Right renal cortex interstitium (tissue), 3 donors: ENCODE measurements around the gene TTC7B. TPM values are rescaled to one million over a fixed set of nuclear protein-coding genes. Genes with fewer than 3 reads are reported as not detected.

Source experiments
- DNase-seq, 3 donors: peaks; one replicate each; pipeline ENCODE4 v3.0.0-alpha.2; 2013; ENCODE audit warnings: low read depth in 3 of 3, low spot score in 2 of 3
- polyA plus RNA-seq, 3 donors: library from polyadenylated mRNA; unstranded; fragments of 120-200 nt; gene quantifications; one replicate each; pipeline ENCODE4 v1.2.1, GENCODE V29; 2013; ENCODE audit not compliant: insufficient read length in 3 of 3

The TTC7B gene
- polyA plus RNA-seq, 3 donors, result 45.1 to 51.3 (median 45.2) TPM

DNA sequence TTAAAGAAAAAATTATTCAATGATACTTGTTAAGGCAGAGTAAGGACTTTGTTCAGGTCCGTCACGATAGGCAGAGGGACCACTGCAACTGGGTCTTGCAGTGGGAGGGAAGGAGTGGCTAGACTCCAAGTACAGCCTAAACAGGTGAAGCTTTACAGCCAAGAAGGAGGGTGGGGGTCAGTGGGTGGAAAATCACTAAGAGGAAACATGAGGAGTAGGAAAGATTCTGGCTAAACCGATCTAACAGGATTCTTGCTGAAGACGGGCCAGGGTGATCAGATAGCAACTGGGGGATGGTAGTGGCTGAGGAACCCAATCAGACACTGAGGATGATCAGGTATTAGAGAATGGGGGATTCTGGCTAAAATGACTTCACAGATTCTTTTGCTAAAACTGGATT lies 100.2 kb downstream of the TTC7B start:
- no peak for DNase-seq

DNA sequence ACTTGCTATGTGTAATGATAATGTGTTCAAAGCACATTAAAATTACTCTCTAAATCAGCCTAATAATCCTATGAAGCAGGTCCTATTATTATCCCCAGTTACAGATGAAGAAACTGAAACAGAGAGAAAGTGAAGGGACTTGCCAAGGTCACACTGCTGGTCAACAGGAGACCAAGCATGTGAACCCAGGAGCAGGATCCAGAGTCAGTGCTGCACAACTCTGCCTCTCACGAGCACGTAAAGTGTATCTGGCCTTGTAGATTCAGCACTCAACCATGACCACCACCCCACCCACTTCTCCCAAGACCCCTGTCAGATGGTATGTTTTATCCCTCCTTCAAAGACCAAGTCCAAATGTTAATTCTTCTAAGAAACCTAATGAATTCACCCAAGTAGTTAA lies 100.7 kb downstream of the TTC7B start:
- no peak for DNase-seq

DNA sequence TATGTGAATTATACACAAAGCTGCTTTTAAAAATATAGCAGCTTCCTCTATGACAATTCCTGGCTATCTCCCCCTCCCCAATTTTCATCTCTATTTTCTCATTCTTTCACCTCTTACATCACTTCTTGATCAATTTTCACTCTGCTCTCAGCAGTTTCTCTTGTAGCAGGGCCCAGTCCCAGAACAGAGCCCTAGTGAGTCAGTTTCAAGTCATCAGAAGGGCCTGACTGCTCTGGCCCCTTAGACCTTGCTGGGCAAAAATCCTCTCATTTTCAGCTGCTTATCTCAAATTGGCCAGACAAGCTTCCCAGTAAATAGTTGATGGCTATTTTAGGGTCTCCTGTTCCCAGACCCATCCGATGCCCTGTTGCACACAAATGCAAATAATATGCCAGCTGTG lies 101.4 kb downstream of the TTC7B start:
- no peak for DNase-seq

DNA sequence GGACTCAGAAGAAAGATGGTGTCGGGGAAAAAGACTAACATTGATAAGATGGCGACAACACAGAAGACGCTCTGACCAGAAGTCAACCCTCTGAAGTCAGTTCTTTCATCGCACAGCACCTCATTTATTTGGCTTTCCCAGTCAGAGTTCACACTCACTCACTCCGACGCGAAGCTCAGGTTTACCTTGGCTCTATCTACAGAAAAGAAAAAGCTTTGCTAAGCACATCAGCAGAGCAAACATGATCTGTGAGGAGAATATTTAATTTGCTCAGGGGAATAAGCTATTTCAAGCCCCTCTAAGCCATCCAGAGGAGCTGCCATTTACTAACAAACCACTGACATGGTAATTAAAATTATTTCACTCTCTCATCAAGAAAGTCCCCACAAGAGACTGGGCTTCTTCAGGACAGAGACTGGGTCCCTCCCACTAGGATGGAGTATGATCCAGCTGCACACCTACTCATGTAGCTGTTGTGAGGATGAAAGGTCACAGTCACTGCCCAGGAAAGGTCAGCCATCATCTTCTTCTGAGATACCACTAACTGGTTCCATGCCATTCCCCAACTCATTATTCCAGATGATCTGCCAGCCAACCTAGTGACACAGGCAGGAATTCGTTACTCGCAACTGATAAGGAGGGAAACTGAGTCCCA lies 111.4 kb downstream of the TTC7B start:
- DNase-seq, result no peak

DNA sequence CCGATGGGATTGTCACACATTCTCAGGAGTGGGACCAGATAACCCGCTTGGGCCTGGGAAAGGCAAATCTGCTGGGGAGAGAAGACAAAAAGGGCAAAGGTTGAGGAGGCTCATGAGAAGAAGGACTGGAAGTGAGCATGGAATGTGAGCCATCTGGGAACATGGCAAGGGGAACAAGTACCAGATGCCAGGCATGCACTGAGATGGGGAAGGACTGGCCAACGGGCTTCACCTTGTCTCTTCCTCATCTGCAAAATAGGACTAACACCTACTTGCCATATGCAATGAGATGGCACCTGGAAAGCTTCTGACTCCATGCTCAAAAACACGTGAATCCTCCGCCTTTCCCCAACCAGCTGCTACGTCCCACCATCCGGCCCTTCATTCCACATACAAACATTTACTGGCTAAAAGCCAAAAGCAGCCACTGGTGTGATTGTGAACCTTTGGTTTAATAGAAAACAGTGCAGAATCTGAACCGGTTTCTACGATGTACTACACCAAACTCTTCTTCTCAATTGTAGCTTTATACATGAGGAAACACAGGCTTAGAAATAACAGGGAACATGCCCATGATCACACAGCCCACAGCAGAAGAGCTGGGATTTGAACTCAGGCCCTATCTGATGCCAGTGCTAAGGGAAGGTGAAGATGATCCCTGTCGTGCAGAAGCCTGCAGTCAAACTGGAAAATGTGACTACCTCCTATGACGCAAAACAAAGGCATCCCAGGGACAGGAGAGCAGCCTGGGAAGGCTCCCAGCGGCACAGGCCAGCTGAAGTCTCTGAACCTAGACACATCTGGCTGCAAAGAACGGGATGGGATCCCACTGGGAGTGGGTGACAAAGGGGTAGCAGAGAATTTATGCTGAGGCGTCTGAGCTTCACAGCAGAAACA lies 112.1 kb downstream of the TTC7B start:
- DNase-seq, result no peak

DNA sequence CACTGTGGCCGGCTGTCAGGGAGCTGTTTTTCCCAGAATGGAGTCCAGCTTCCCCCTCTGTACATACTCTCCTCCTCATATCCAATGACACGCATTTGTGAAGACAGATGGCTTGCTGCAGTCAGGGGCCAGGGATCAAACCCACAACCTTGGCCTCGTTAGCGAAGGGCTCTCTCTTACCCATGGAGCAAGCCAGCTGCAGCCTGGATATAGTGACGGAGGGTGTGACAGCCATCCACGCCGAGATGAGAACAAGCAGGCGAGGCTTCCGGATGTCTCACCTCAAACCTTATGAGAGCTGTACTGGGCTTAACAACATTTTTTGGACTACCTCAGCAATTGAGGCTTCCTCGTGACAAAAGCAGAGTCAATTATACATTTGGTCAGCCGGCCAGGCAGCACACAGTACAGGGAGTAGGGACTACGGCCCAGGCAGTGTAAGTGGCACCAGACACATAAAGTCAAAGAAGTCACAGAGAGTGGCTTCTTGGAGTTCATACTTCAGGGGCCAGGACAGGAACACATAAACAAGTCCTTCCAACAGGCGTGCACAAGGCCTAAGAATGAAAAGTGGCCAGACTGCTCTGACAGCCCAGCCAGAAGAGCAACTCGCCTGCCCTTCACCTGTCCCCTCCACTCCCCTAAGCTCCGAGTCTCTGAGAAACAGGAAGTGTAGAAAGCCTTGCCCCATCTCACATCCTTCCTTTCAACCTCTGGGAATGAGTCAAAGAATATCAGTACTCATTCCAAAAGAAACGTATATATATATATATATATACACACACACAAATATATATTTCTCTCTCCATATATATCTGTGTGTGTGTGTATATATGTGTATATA lies 115.1 kb downstream of the TTC7B start:
- no peak for DNase-seq

DNA sequence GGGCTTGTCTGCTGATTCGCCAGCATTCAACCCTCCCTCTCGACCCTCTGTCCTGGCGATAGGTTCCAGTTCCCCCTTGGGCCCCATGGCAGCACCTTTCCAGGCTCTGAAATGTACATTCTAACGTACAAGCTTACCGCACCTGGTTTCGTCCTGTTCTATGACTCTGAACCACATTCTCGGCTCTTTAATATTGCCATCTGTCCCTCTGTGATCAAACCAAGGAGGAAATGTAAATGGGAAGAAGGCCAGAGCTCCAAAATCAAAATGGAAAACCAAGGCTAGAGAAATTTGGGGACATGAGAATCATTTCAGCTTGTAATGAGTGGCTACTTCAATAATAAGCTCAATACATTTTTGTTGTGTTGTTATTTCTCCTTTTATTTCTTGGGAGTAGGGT lies 117.2 kb downstream of the TTC7B start:
- DNase-seq, result no peak

DNA sequence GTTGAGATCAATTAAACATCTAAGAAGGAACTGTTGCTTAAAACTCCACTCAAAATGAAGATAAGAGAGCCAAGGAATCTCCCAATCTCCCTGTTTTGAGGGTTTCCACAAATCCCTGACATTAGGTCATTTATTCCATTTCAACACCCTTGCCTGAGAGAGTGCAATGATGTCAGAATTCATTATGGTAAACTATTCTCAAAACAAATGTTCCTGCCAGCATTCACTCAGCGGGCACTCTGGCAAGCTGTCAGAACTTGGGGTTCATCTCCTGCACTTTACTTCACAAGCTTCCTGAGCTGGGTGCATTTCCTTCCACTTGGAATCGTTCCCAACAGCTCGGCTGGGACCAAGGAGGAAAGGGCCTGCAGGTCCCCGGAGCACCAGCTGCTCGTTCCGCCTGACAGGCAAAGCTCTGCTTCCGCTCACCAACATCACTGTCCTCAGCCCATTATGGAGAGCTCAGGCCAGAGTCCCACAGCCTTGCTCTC lies 117.8 kb downstream of the TTC7B start:
- no peak for DNase-seq

DNA sequence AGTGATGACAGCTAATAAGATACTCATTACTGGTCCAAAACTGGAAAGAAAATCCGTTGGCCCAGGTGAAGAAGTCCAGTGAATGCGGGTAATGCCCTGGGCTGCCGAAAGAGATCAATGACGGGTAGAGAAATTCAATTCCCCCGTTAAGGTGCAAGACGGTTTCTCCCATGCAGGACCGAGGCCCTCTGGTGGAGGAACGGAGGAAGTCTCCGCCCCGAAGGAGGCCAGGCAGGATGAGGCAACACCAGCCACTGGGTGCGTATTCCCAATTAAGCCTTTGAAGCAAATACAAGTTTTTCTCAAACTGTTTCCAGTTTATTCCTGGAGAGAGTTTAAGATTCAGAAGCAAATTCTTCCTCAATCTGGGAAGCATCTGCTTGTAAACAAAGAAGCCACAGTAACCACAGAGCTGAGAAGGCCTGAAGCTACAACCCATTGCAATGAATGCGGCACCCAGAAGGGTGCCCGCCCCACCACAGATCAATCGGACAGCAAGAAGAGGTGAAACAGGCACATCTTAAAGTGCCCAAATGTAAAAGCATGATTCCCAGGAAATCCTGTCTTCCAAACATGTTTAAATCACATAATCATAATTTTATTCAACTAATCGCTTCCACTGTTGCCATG lies 118.5 kb downstream of the TTC7B start:
- DNase-seq, result no peak

DNA sequence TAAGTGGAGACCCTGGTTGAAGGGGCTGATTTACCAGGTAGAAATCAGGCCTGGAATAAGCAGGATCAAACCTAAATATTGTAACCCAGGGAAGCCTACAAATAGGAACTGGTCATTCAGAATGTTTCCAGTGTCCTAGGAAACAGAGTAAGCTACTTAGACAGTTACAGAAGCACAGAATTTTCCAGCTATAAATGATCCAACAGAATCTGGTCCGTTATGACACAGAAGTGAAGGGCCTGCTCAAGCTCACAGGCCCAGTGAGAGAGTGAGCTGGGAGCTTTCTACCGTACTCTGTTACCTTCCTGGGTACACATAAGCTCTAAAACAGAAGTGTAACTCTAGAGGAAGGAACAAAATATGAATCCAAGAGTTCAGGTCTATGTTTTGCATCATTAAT lies 119.1 kb downstream of the TTC7B start:
- no peak for DNase-seq

DNA sequence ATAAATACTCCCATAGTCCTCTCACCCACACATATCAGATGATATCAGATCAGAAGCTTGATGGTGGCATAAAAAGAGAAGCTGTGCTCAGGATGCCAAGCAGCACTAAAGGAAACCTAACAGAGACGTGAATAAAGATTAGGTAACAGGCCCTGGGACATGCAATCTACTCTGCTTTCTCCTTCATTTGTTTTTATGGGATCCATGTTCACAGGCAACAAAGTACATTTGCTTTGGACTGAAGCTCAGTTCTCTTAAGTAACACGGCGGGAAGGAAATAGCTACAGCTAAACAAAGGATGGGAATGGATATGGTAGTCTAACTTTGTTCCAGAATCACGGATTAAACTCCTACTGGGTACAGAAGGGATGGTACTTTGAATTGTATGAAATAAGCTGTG lies 119.5 kb downstream of the TTC7B start:
- no peak for DNase-seq

DNA sequence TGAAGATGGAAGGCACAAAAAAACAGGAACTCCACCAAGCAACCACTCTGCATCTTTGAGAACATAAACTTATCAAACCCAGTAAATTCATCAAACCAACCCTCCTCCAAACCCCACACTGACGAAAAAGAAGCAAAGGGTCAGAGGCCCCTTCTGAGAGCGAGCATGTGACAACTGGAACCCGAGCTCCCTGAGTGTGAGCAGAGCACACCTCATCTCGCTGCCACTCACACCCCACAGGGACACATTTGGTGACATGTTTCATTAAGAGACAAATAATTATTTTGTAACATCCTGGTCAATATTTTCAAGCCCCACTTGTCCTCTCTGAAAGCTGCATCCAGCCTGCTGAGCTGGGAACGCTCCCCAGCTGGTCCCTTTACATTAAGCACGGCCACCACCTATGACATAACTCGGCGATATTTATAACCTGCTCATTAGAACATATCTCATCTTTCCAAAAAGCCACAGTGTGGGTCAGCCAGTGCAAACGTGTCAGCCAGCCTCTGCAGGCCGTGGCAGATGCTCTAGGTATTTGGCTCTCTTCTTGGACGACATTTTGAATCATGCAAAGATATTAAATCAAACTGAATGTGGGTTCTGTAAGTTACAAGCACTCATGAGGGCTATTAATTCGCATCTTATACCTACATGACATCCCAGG lies 120.1 kb downstream of the TTC7B start:
- DNase-seq, result no peak

DNA sequence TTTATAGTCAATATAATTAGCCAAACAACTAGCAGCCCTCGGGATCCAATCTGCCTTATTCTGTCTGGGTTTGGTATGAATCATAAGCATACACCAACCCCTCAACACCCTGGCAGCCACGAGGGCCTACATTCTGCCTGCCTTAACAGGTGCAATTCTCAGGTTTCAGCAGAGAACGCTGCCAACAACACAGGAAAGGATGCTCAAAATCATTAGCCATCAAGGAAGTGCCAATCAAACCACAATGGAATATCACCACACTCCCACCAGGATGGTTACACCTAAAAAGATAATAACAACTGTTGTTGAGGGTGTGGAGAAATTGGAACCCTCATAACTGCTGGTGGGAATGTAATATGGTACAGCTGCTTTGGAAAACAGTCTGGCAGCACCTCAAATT lies 122.8 kb downstream of the TTC7B start:
- DNase-seq, result no peak

DNA sequence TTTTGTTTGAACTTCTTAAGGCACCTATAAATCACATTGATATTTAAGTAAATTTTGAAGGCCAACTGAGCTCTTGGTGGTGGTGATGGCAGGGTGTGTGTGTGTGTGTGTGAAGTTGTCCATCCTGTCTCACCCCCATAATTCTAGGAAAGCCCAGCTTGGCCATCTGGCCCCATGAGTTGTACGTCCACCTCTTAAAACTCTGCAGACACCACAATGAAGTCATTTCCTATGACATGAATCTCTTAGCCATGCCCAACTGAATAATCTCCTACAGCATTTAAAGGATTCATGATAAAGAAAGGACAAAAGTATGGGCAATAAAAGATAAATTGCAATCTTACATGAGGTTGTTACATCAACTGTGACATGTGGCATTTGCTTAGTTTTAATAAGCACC lies 123.4 kb downstream of the TTC7B start:
- DNase-seq, result no peak

DNA sequence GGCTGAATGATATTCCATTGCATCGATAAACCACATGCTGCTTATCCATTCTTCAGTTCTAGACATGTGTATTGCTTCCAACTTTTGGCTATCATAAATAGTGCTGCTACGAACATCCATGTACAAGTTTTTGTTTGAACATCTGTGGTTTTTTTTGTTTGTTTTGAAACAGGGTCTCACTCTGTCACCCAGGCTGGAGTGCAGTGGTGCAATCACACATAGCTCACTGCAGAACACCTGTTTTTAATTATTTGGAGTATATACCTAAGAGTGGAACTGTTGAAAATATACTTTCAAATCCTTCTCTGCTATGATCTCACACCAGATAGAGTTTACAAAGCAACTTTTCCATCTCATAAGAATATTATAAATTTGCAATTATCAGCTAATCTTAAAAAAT lies 124.2 kb downstream of the TTC7B start:
- no peak for DNase-seq

DNA sequence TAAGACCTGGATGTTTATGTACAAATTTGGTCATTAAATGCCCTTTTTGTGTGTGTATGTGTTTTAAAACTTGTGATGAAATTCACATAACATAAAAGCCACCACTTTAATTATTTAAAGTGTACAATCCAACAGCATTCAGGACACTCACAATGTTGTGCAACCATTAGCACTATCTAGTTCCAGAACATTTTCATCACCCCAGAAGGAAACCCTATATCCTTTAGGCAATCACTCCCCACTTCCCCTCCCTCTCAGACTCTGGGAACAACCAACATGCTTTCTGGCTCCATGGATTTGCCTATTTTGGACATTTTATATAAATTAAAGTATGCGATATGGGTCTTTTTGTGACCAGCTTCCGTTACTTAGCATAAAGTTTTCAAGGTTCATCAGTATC lies 124.6 kb downstream of the TTC7B start:
- DNase-seq, result no peak

DNA sequence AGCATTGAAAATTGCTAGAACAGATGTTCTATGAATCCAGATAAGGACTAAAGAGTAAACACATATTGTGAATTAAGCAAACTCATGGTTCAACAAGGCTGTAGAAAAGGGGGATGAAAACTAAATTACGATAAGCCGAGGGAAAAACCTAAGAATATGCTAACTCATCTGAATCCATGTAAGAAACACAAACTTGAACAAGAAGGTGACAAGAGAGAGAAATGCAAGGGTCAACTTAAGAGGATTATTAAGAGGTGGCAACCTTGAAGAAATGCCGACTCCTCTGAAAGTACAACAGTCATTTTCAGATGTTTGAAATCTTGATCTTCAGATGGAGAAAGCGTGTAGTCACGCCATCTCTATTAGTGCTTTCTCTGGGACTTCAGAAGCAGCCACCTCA lies 128.6 kb downstream of the TTC7B start:
- no peak for DNase-seq

DNA sequence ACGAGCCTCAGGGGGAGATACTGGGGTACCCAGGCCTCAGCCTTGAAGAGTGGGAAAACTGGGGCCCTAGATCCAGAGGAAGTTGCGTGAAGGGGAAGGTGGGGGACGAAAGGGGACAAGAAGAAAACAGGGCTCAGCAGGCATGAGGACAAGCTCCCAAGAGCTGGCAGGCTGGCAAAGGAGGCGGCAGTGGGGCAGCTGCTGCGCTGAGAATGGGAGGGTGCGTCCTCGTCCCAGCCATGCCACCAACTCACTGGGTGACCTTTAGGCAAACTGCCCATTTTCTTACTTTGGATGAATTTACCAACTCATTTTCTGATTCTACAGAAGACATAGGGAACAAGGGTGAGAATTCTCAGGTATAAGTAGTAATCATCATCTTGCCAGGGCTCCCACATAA lies 133.6 kb downstream of the TTC7B start:
- DNase-seq, result no peak

DNA sequence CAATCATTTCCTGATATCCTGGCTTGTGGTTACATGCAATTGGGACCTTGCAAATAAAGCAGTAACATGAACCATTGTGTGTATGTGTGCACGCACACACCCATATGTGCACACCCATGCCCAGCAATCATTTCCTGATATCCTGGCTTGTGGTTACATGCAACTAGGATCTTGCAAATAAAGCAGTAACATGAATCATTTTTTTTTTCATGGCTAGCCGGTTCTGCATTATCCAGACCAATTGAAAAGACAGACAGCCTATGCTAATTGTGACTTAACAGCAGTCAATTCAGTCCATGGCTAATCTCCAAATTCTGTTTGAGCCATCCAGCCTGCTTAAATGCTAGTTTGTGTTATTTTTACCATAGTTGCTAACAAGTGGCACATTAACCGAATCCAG lies 134.3 kb downstream of the TTC7B start:
- DNase-seq, result no peak

DNA sequence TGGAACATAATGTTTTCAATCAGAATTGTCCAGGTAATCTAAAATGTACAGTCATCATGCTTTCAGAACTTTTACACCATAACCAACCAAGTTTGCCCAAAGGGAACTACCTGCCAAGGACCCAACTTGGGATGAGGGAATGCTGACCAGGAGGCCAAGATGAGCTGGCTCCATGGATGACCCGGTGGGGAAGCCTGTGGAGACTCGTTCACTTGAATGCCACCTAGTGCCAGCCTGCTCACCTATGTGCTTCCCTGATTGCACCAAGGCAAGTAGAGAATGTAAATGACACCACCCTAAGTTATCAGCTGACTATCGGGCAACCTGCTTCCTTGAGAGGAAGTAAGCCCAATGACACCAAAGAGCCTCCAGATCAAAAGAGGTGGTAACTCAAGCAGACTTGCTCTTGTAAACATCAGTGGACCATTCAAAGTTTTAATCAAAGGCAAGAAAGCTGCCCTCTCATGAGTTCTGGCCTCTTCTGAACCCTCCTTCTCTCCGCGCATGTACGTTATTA lies 137.3 kb downstream of the TTC7B start:
- no peak for DNase-seq
